NCI-H128 (cell line): ENCODE data around the gene TBX15.
"Not testable (repeated sequence)": the region's sequence is repeated elsewhere in the genome, so short reads cannot be mapped to it uniquely, and the experiment has no call there.

Experiments
- DNase-seq: peaks from one replicate; lab custom pipeline; 2025; ENCODE audit not compliant: unreplicated experiment; lab: John Stamatoyannopoulos, UW

Gene TBX15

GRCh38 chr1:118928739-118929554 is 59.2 kb downstream of the TBX15 start:
- no peak for DNase-seq

GRCh38 chr1:118927427-118928187 is 60.5 kb downstream of the TBX15 start:
- no peak for DNase-seq

- no peak for DNase-seq
Observed at GRCh38 chr1:118926261-118926660, 61.9 kb downstream of the TBX15 start.

GRCh38 chr1:118925651-118926050 is 62.5 kb downstream of the TBX15 start:
- DNase-seq, result no peak

- DNase-seq, result no peak
Observed at GRCh38 chr1:118923319-118923718, 64.8 kb downstream of the TBX15 start.

- no peak for DNase-seq
Observed at GRCh38 chr1:118921994-118922393, 66.1 kb downstream of the TBX15 start.

GRCh38 chr1:118920124-118920717 is 67.9 kb downstream of the TBX15 start:
- no peak for DNase-seq

GRCh38 chr1:118918940-118919259 is 69.2 kb downstream of the TBX15 start:
- DNase-seq, result no peak

GRCh38 chr1:118918230-118918939 is 69.8 kb downstream of the TBX15 start:
- DNase-seq, result no peak

- not testable (repeated sequence) for DNase-seq
Observed at GRCh38 chr1:118916346-118916745, 71.8 kb downstream of the TBX15 start.

- no peak for DNase-seq
Observed at GRCh38 chr1:118914379-118915161, 73.6 kb downstream of the TBX15 start.

- DNase-seq, result no peak
Observed at GRCh38 chr1:118913818-118914217, 74.3 kb downstream of the TBX15 start.

- DNase-seq, result no peak
Observed at GRCh38 chr1:118912574-118912973, 75.6 kb downstream of the TBX15 start.

GRCh38 chr1:118911571-118911970 is 76.6 kb downstream of the TBX15 start:
- no peak for DNase-seq

GRCh38 chr1:118907466-118907865 is 80.7 kb downstream of the TBX15 start:
- no peak for DNase-seq

- DNase-seq, result no peak
Observed at GRCh38 chr1:118905671-118906070, 82.5 kb downstream of the TBX15 start.

- DNase-seq, result no peak
Observed at GRCh38 chr1:118905196-118905595, 82.9 kb downstream of the TBX15 start.

- DNase-seq, result no peak
Observed at GRCh38 chr1:118902711-118903191, 85.4 kb downstream of the TBX15 start.

- DNase-seq, result no peak
Observed at GRCh38 chr1:118902299-118902698, 85.8 kb downstream of the TBX15 start.

GRCh38 chr1:118900643-118901440 is 87.3 kb downstream of the TBX15 start:
- no peak for DNase-seq
